ENCODE measurements around the gene SYT7. TPM values are rescaled to one million over a fixed set of nuclear protein-coding genes. Genes with fewer than 3 reads are reported as not detected.

Gene SYT7
- total and polyA plus RNA-seq, 8 donors = 4.3 to 59.4 (median 12.5) TPM

GRCh38 chr11:61574611-61575010 lies 6.3 kb downstream of the SYT7 start:
- ATAC-seq (no peak), FAIRE-seq (no peak), DNase-seq (peak in 1 of 6 donors; percentile 47)
- intact Hi-C loops (cut with DNase I) = no loop called here
- TF ChIP-seq CTCF (IDR thresholded peaks at IDR 0.05) = no peak
- Histone ChIP-seq H3K4me1 (no peaks in the 10 kb centered on the region), H3K36me3 (no peaks in the 10 kb centered on the region), H3K27me3 (no peaks in the 10 kb centered on the region), H3K9me3 (no peaks in the 10 kb centered on the region), H3K4me3 (no peak overlapping the region), H3K27ac (no peak overlapping the region)
- 76 to 77% methylated on average over 14 of the region's 14 CpGs for WGBS, 2 donors

- WGBS, 2 donors = 68 to 70% methylated on average over 5 of the region's 5 CpGs
- no peaks in the 10 kb centered on the region for H3K9me3 ChIP-seq
- DNase-seq = peak in 1 of 6 donors; percentile 52
- H3K36me3 ChIP-seq = no peaks in the 10 kb centered on the region
- no peak for TF ChIP-seq CTCF (IDR thresholded peaks at IDR 0.05)
- no peak overlapping the region for H3K27ac ChIP-seq
- H3K4me1 ChIP-seq = no peaks in the 10 kb centered on the region
- peaks cover 0 to 3% (median 0%) of the 10 kb centered on the region in 4 donors for H3K27me3 ChIP-seq
- no peak overlapping the region for H3K4me3 ChIP-seq
- no peak for ATAC-seq
- FAIRE-seq = no peak
- intact Hi-C loops (cut with DNase I) = no loop called here
Measured at GRCh38 chr11:61572913-61573312, 8.0 kb downstream of the SYT7 start.

GRCh38 chr11:61571869-61572268 lies 9.0 kb downstream of the SYT7 start:
- Histone ChIP-seq H3K27ac (no peak overlapping the region), H3K27me3 (peaks cover 0 to 6% (median 0%) of the 10 kb centered on the region in 4 donors), H3K4me3 (no peak overlapping the region), H3K36me3 (no peaks in the 10 kb centered on the region), H3K9me3 (no peaks in the 10 kb centered on the region), H3K4me1 (no peaks in the 10 kb centered on the region)
- FAIRE-seq = no peak
- no peak for ATAC-seq
- no peak for TF ChIP-seq CTCF (IDR thresholded peaks at IDR 0.05)
- peak in 1 of 6 donors; percentile 11 for DNase-seq
- WGBS, 2 donors = 74 to 76% methylated on average over 3 of the region's 3 CpGs
- intact Hi-C loops (cut with DNase I) = no loop called here

- peak in 1 of 6 donors; percentile 48 for DNase-seq
- no peak for ATAC-seq
- intact Hi-C loops (cut with DNase I) = no loop called here
- Histone ChIP-seq H3K27ac (no peak overlapping the region), H3K4me3 (no peak overlapping the region), H3K27me3 (peaks cover 0 to 6% (median 0%) of the 10 kb centered on the region in 4 donors), H3K4me1 (no peaks in the 10 kb centered on the region), H3K9me3 (no peaks in the 10 kb centered on the region), H3K36me3 (no peaks in the 10 kb centered on the region)
- TF ChIP-seq CTCF (IDR thresholded peaks at IDR 0.05) = no peak
- WGBS, 2 donors = 78 to 85% methylated on average over 9 of the region's 9 CpGs
- no peak for FAIRE-seq
Measured at GRCh38 chr11:61571337-61571736, 9.5 kb downstream of the SYT7 start.

- no peaks in the 10 kb centered on the region for H3K4me1 ChIP-seq
- DNase-seq (peak in 1 of 6 donors; percentile 60), FAIRE-seq (no peak), ATAC-seq (peak in 2 of 4 donors; percentile 15 to 27)
- no peak overlapping the region for H3K4me3 ChIP-seq
- H3K9me3 ChIP-seq = no peaks in the 10 kb centered on the region
- intact Hi-C loops (cut with DNase I) = no loop called here
- no peaks in the 10 kb centered on the region for H3K36me3 ChIP-seq
- TF ChIP-seq CTCF (IDR thresholded peaks at IDR 0.05) = no peak
- H3K27ac ChIP-seq = no peak overlapping the region
- peaks cover 0 to 6% (median 0%) of the 10 kb centered on the region in 4 donors for H3K27me3 ChIP-seq
- WGBS, 2 donors = 49 to 59% methylated on average over 9 to 10 of the region's 10 CpGs
Measured at GRCh38 chr11:61569701-61570100, 11.2 kb downstream of the SYT7 start.
